H9 (cell line): Measurements from ENCODE around the gene RALA. TPM values are rescaled to one million over a fixed set of nuclear protein-coding genes. Genes with fewer than 3 reads are reported as not detected.

Source experiments
- DNase-seq: peaks from one replicate; pipeline ENCODE4 v3.0.0-alpha.2; 2017
- H2AFZ ChIP-seq: one replicate; pipeline ENCODE4 v1.6.1; 2013; ENCODE audit warnings: mild to moderate bottlenecking, low read length, control low read depth, moderate library complexity
- H2AK5ac ChIP-seq: 2 replicates; pipeline ENCODE4 v1.6.1; 2013; ENCODE audit warnings: low read length, control low read depth, mixed read lengths; ENCODE audit not compliant: insufficient read length
- H2BK120ac ChIP-seq: one replicate; pipeline ENCODE4 v1.6.1; 2013; ENCODE audit warnings: low read depth, mild to moderate bottlenecking, low read length, control low read depth, inconsistent platforms; ENCODE audit not compliant: poor library complexity, severe bottlenecking
- H2BK12ac ChIP-seq: 2 replicates; pipeline ENCODE4 v1.6.1; 2013; ENCODE audit warnings: low read length, control low read depth, mixed read lengths, low read depth; ENCODE audit not compliant: insufficient read length
- H2BK15ac ChIP-seq: 2 replicates; pipeline ENCODE4 v1.6.1; 2013; ENCODE audit warnings: low read depth, low read length, control low read depth
- H2BK20ac ChIP-seq: one replicate; pipeline ENCODE4 v1.6.1; 2013; ENCODE audit warnings: low read depth, mild to moderate bottlenecking, low read length, control low read depth, inconsistent platforms; ENCODE audit not compliant: poor library complexity, severe bottlenecking
- H2BK5ac ChIP-seq: 2 replicates; pipeline ENCODE4 v1.6.1; 2013; ENCODE audit warnings: low read length, control low read depth, mixed read lengths; ENCODE audit not compliant: insufficient read length
- H3K14ac ChIP-seq: 2 replicates; pipeline ENCODE4 v1.6.1; 2013; ENCODE audit warnings: low read length, control low read depth; ENCODE audit not compliant: insufficient read depth
- H3K18ac ChIP-seq: 2 replicates; pipeline ENCODE4 v1.6.1; 2013; ENCODE audit warnings: low read depth, mild to moderate bottlenecking, mixed read lengths, low read length, control low read depth; ENCODE audit not compliant: insufficient read length
- H3K23ac ChIP-seq: 2 replicates; pipeline ENCODE4 v1.6.1; 2013; ENCODE audit warnings: low read length, control low read depth, mixed read lengths, low read depth; ENCODE audit not compliant: insufficient read length
- H3K23me2 ChIP-seq: 2 replicates; pipeline ENCODE4 v1.6.1; 2013; ENCODE audit warnings: low read depth, mild to moderate bottlenecking, mixed read lengths, low read length, control low read depth; ENCODE audit not compliant: insufficient read length, poor library complexity, severe bottlenecking
- H3K27ac ChIP-seq: 2 replicates; pipeline ENCODE4 v1.5.1; 2013; ENCODE audit warnings: low read length, control low read depth, mixed read lengths, low read depth; ENCODE audit not compliant: insufficient read length
- H3K27me3 ChIP-seq: 2 replicates; pipeline ENCODE4 v1.6.1; 2013; ENCODE audit warnings: low read length, control low read depth, inconsistent platforms; ENCODE audit not compliant: insufficient read depth
- H3K4ac ChIP-seq: 2 replicates; pipeline ENCODE4 v1.6.1; 2013; ENCODE audit warnings: low read depth, mild to moderate bottlenecking, control low read depth, inconsistent platforms, low read length, moderate library complexity
- H3K4me1 ChIP-seq: 2 replicates; pipeline ENCODE4 v1.6.1; 2013; ENCODE audit warnings: low read length, control low read depth, inconsistent platforms; ENCODE audit not compliant: insufficient read depth
- H3K4me2 ChIP-seq: 2 replicates; pipeline ENCODE4 v1.6.1; 2013; ENCODE audit warnings: low read length, control low read depth, mixed read lengths; ENCODE audit not compliant: insufficient read length, insufficient read depth
- H3K56ac ChIP-seq: 2 replicates; pipeline ENCODE4 v1.6.1; 2013; ENCODE audit warnings: low read depth, mild to moderate bottlenecking, mixed read lengths, low read length, control low read depth; ENCODE audit not compliant: insufficient read length
- H3K79me1 ChIP-seq: 2 replicates; pipeline ENCODE4 v1.6.1; 2013; ENCODE audit warnings: low read depth, mild to moderate bottlenecking, moderate library complexity, low read length, control low read depth, inconsistent platforms; ENCODE audit not compliant: insufficient read depth, poor library complexity, severe bottlenecking
- H3K79me2 ChIP-seq: 2 replicates; pipeline ENCODE4 v1.6.1; 2013; ENCODE audit warnings: low read length, control low read depth, inconsistent platforms; ENCODE audit not compliant: insufficient read depth
- H3K9ac ChIP-seq: 2 replicates; pipeline ENCODE4 v1.6.1; 2013; ENCODE audit warnings: low read length, control low read depth, mixed read lengths; ENCODE audit not compliant: insufficient read length; ENCODE audit errors: extremely low read depth
- H3K9me3 ChIP-seq: one replicate; pipeline ENCODE4 v1.6.1; 2013; ENCODE audit warnings: low read depth, low read length, inconsistent platforms; ENCODE audit not compliant: control insufficient read depth
- H3T11ph ChIP-seq: one replicate; pipeline ENCODE4 v1.6.1; 2013; ENCODE audit warnings: mild to moderate bottlenecking, low read length, control low read depth, inconsistent platforms
- H4K20me1 ChIP-seq: one replicate; pipeline ENCODE4 v1.6.1; 2013; ENCODE audit not compliant: control insufficient read depth, insufficient read length, insufficient read depth
- H4K5ac ChIP-seq: 2 replicates; pipeline ENCODE4 v1.6.1; 2013; ENCODE audit warnings: low read depth, mild to moderate bottlenecking, mixed read lengths, low read length, control low read depth; ENCODE audit not compliant: insufficient read length
- H4K8ac ChIP-seq: replicated peaks from 2 replicates; pipeline ENCODE4 v1.6.1; 2013; ENCODE audit warnings: low read length, control low read depth, mixed read lengths, low read depth; ENCODE audit not compliant: insufficient read length
- H4K91ac ChIP-seq: 2 replicates; pipeline ENCODE4 v1.6.1; 2013; ENCODE audit warnings: low read depth, mild to moderate bottlenecking, moderate library complexity, mixed read lengths, low read length, control low read depth; ENCODE audit not compliant: insufficient read length
- H3K27ac Mint-ChIP-seq, 3 experiments: 2 replicates in 2 of 3; 3 replicates in 1 of 3; pipeline ENCODE4 v1.8.0; 2020 to 2021; ENCODE audit warnings: mixed read lengths in 3 of 3, mild to moderate bottlenecking in 1 of 3, moderate library complexity in 1 of 3
- H3K27me3 Mint-ChIP-seq: 2 replicates; pipeline ENCODE4 v1.8.0; 2021; ENCODE audit warnings: low read depth, mild to moderate bottlenecking, moderate library complexity, mixed read lengths
- H3K36me3 Mint-ChIP-seq, 3 experiments: 2 replicates in 2 of 3; 3 replicates in 1 of 3; pipeline ENCODE4 v1.8.0; 2020 to 2021; ENCODE audit warnings: low read depth in 3 of 3, mixed read lengths in 3 of 3; ENCODE audit not compliant: insufficient read depth in 1 of 3
- H3K4me1 Mint-ChIP-seq, 2 experiments: 2 replicates each; pipeline ENCODE4 v1.8.0; 2020; ENCODE audit warnings: mixed read lengths in 2 of 2
- H3K4me3 Mint-ChIP-seq, 2 experiments: 2 replicates in 1 of 2; 3 replicates in 1 of 2; pipeline ENCODE4 v1.8.0; 2020 to 2021; ENCODE audit warnings: mild to moderate bottlenecking in 2 of 2, mixed read lengths in 2 of 2, moderate library complexity in 1 of 2
- H3K9me3 Mint-ChIP-seq, 2 experiments: 2 replicates in 1 of 2; 3 replicates in 1 of 2; pipeline ENCODE4 v1.8.0; 2020; ENCODE audit warnings: mild to moderate bottlenecking in 2 of 2, mixed read lengths in 2 of 2, moderate library complexity in 1 of 2
- CTCF ChIP-seq: fragments of 200-600 bp; sonication (generic); conservative IDR thresholded peaks from 3 replicates; pipeline ENCODE4 v1.8.0; 2021; ENCODE audit warnings: antibody characterized with exemption, mild to moderate bottlenecking
- WGBS: extraction: QIAGEN DNeasy Blood & Tissue Kit; methylation state at CpG from one replicate; pipeline ENCODE4 v1.1.7; 2013; ENCODE audit warnings: missing lambda C conversion rate, low lambda C conversion rate, mixed read lengths; ENCODE audit not compliant: insufficient read length; ENCODE audit errors: extremely low coverage; 5-methylcytosine and 5-hydroxymethylcytosine counted together
- total RNA-seq: library from RNA; stranded (reverse); gene quantifications from 2 replicates; pipeline ENCODE4 v1.2.1, GENCODE V29; 2021

Gene RALA
- total RNA-seq, 1 experiment from 2014 or later = 57.5 TPM

GRCh38 chr7:39741942-39742623 is 118.7 kb downstream of the RALA start:
- no peak overlapping the region for H3K23ac ChIP-seq
- H3K4me1 Mint-ChIP-seq = peaks cover 11 to 13% of the 10 kb centered on the region in 2 experiments
- no peaks in the 10 kb centered on the region for H3K9me3 Mint-ChIP-seq
- no peaks in the 10 kb centered on the region for H3K27me3 Mint-ChIP-seq
- H4K8ac ChIP-seq = no peak overlapping the region
- H3K79me2 ChIP-seq = no peaks in the 10 kb centered on the region
- no peak overlapping the region for H3K27ac ChIP-seq
- no peaks in the 10 kb centered on the region for H4K20me1 ChIP-seq
- no peak overlapping the region for H3K18ac ChIP-seq
- H3K9me3 ChIP-seq = no peaks in the 10 kb centered on the region
- no peak overlapping the region for H4K5ac ChIP-seq
- H3K27ac Mint-ChIP-seq = peak overlapping the region in 1 of 3 experiments; percentile 51; a peak in 1 of 7 replicates
- no peak overlapping the region for H3K14ac ChIP-seq
- H2BK12ac ChIP-seq = no peak overlapping the region
- no peak overlapping the region for H3K4ac ChIP-seq
- no peak overlapping the region for H3K56ac ChIP-seq
- H3K4me1 ChIP-seq = no peaks in the 10 kb centered on the region
- H3K79me1 ChIP-seq = no peaks in the 10 kb centered on the region
- H2AFZ ChIP-seq = no peak overlapping the region
- no peaks in the 10 kb centered on the region for H3K23me2 ChIP-seq
- peak; percentile 97 for TF ChIP-seq CTCF
- no peak overlapping the region for H2BK20ac ChIP-seq
- WGBS = no CpG with 5 or more reads among the region's 13 CpGs
- no peak overlapping the region for H3K4me2 ChIP-seq
- no peak overlapping the region for H2BK120ac ChIP-seq
- DNase-seq = peak; percentile 92
- H4K91ac ChIP-seq = no peak overlapping the region
- no peak overlapping the region for H2BK15ac ChIP-seq
- H3K9ac ChIP-seq = no peak overlapping the region
- H2AK5ac ChIP-seq = no peak overlapping the region
- no peak overlapping the region for H2BK5ac ChIP-seq
- no peaks in the 10 kb centered on the region for H3K27me3 ChIP-seq
- no peak overlapping the region for H3T11ph ChIP-seq
- peaks cover 0 to 13% (median 3%) of the 10 kb centered on the region in 3 experiments; a peak in 3 of 7 replicates for H3K36me3 Mint-ChIP-seq
- H3K4me3 Mint-ChIP-seq = no peak overlapping the region
